NCI-H1417 (cell line): ENCODE data around the gene ASB12.
"Not testable (repeated sequence)": the region's sequence is repeated elsewhere in the genome, so short reads cannot be mapped to it uniquely, and the experiment has no call there.

Experiments
- DNase-seq, 3 experiments: peaks; one replicate each; lab custom pipeline; 2025; lab: John Stamatoyannopoulos, UW

The ASB12 gene, protein sequence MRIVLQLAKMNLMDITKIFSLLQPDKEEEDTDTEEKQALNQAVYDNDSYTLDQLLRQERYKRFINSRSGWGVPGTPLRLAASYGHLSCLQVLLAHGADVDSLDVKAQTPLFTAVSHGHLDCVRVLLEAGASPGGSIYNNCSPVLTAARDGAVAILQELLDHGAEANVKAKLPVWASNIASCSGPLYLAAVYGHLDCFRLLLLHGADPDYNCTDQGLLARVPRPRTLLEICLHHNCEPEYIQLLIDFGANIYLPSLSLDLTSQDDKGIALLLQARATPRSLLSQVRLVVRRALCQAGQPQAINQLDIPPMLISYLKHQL

DNA sequence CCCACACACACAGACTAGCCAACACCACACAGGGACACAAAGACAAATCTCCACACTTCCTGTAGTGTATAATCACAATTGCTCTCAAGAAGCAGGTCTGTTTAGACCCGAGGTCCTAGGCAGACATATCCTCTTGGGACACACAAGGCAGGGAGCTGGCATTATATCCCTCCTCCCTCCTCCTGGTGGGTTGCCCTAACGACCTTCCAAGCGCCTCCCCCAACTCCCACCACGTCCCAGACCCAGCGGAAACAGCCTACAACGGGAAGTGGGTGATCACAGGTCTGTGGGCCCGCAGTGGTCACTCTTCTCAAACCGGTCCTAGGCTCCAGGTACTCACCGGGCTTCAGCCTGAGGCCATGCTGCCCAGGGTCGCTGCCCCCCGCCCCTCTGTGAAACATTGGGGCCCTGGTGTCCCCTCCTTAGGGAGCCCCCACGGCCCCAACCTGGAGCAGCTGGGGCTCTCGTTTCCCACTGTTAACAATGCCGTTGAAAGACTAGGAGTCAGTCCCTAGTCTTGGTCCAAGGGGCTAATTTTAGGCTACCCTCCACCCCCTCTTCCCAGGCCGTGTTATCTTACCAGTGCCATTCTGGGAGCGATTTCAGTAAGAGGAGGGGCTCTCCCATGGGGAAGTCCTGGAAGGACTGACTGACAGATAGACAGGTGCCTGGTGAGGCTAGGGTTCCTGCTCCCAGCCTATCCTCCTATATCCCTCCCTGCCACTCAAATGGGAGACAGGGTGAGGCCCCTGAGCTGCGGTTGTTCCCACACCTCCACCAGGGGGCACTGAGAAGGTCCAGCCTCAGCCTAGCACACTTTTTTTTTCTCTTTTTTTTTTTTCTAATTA lies at the start of gene ASB12:
Gene ASB12 (minus strand): TSS at position 485 of the 848 bp plus-strand sequence. CDS start 4,957 bp downstream, outside the sequence.
- no peak for DNase-seq

DNA sequence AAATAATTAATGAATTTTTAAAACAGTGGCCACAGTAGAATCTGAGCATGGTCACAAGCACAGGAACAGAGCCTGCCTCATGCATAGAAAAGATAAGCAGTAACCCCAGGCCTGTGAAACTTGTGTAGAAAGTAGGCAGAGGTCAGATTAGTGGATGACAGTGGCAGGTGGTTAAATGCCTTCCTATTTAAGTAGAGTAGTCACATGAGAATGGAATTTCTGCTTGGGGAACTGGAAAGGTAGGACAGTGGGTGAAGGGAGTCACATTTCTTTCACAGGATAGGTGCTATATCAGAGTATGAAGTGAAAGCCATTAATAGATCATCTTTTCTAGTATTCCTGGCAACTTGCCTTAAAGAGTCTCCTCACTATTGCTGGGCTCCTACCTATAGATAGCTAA lies 34.9 kb upstream of the ASB12 start:
- DNase-seq = no peak

DNA sequence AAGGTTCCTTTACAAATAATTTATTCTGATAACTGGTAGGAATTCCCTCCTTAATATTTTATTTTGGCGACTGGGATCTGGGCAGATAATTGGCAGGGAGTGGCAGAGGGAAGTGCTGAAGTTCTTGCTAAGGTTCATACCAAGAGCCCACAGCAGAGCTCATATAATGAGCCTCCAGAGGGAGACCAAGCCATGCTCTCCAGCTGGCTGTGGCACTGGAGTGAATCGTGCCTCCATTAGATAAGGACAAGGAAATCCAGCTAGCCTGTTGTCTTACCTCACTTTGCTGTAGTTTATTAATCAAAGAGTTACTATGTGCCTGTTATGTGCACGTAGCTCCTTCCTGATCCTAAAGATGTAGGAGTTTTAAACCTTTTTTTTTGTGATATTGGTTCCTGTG lies 1.3 kb downstream of the ASB12 start:
- no peak for DNase-seq

DNA sequence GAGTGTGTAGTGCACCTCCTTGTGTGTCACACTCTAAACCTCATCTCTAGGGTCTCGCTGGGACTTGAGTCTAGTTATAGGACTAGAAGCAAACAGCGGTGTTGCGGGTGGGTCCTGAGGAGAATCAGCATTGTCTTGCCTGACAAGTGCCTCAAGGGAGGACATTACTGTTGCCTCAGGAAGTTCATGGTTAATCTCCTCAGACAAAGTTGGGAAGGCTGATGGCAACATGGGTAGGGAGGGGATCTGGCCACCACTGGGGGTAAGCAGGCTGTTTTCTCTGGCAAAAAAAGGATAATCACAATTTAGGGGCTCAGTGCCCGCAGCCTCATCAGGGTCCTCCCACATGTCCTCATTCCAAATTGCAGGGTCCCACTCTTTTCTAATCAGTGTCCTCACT lies 12.4 kb downstream of the ASB12 start:
- DNase-seq = no peak

DNA sequence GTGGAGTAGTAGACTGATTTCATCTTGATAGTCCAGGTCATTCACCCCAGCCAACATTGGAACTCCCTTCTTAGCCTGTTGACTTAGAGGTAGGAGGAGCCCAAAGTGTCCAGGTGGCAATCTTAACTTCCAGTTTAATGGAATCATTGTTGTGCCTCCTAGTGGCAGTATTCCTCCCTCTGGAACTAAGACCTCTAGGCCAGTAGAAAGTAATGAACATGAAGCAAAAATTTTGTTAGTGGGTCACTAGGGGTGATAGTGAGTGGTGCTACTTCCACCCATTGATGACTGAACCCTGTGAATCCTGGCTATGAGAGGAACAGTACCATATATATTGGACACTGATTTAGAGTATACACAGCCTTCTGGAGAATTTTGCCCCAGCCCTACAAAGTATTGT lies 16.4 kb downstream of the ASB12 start:
- DNase-seq = not testable (repeated sequence)

DNA sequence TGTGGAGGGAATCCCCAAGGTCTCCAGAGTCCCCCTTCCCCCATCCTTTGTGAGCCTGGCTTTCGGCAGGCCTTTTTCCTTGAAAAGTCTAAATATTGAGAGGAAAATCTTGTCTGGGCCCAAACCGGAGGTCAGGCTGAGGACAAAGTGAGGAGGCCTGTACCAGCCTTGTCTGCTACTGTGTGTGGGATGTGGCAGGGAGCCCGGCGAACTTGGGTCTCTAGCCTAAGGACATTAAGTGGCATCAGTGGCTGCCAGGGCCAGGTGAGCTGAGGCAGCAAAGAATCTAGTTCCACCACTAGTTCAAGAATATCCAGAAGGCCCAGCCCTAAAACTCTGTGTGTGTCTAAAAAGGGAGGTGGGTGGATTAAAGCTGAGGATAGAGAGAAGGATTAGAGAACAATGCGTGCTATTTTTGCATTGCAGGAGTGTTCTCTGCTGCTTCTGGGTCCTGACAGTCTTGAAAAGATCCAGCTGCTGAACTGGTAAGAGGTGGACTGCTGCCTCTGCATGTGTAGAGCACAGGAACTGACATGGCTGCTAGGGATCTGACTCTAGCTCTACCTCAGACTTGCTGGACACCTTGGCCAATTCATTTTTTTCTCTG lies 23.7 kb downstream of the ASB12 start:
- DNase-seq = peak in 1 of 3 experiments; percentile 41

DNA sequence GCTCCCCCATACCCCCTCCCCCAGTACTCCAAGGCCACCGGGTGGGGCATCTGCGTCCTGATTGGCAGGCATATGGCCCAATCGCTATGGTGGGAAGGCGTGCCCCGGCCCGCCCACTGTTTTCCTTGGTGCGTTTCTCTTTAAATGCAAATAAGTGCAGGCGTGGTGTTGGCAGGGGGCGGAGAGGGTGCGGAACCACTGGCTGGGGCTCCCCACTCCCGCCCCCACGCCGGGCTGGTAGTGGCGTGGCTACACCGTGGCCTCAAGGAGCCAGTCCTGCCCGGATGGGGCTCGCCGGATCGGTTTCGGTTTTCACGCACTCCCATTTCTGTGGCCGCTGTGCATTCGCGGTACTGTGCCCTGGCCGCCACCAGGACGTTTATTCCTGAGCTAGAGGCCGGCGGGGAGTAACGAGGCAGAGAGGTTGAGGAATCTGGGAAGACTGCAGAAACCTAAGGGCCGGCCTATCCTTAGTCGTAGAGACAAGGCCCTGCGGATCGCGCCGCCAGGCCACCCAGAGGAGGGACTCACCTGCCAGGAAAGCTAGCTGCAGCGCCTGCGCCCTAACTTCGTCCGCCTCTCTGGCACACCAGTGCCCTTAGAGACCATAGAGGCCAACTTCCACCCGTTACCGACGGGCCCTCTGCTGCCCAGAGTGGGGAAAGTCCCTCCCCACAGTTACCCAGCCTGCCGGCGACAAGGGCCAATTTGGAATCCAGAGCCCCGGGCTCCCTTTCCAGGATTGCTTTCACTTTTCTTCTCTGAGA lies 24.5 kb downstream of the ASB12 start:
- DNase-seq = peak; percentile 82 to 97 (median 95)

DNA sequence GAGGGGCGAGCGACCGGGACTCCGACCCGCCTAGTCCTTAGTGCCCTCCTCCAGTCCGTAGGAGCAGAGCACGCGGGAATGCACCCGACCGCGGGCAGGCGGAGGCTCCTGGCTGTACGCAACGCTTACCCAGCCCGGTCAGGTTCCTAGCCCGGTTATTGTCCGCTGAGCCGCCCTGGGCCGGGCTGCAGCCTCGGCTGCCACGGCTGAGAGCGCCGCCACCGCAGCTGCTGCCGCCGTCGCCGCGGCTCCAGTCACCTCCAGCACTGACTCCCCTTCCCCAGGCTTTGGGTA lies 25.0 kb downstream of the ASB12 start, which contains the start of gene AMER1:
Gene AMER1 (minus strand): TSS at position 268 of the 294 bp plus-strand sequence. CDS start 12,422 bp downstream, outside the sequence.
- DNase-seq = no peak

DNA sequence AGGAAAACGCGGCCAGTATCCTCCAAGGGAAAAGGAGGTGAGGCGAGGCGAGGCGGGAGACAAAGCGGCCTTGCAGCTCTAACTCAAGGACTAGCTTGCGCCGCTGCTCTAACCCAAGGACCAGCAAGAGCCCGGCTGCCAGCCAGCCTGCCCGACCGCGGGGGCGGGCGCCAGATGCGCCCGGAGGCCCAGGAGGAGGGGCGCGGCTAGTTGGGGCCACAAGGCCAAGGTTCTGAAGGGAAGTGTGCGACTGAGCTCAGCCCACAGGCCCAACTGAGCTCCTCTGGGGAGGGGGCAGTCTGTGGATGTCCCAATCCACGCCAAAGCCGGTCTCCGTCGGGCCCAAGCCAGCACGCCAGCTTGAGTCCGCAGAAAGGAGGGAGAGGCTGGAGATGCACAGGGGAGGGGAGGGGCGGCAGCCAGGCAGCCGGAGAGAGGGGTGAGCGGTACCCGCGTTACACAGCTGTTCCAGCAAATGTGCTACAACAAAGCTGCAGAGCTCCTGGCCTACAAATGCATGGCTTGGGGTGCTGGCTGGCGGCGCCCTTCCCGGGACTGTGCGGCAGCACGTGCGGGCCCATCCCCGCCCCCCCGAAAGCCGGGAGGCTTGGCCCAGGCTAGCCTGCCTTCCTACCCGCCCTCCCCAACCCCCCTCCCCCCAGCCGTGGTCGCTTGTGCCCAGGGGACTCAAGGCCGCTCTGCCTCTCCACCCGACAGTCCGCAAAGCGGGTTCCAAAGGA lies 25.5 kb downstream of the ASB12 start:
- peak in 2 of 3 experiments; percentile 69 to 71 for DNase-seq

DNA sequence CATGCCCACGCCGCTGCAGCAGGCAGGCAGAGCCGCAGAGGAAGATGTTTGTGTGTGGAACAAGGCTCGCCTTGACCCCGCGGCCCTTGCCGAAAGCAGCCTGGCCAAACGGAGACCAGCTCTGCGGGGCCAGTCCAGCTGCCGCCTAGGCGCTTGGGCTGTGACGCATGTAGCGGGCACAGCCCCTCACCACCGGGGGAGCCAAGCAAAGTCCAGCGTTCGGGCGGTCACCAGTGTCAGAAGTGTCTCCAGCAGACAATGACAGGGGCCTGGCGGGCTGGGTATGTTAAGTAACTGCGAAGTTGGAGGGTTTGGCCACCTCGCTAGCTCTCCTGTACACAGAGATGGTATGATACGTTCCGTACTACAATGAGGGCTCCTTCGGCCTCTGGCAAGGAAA lies 26.2 kb downstream of the ASB12 start:
- DNase-seq = peak in 1 of 3 experiments; percentile 63

DNA sequence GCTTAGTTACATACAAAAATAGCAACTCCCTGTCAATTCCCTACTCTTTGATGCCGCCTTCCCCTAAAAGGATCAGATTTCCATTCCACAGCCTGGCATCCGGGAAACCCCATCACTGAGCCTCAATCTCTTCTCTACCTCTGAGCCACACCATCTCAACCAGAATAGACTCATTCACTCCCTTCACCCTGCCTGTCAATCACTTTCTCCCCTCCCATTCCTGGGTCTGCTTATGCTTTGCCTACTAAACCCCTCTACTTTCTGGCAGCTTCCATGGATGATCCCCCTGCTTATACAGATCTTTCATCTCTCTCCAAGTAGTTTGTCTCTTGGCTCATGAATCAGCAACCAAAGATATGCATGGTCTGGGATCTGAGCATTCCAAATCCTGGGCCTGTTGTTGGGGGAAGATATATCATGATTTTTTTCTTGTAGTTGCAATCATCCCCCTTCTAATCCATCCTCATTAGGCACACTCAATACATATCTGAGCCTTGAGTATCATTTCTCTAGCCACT lies 27.5 kb downstream of the ASB12 start:
- no peak for DNase-seq

DNA sequence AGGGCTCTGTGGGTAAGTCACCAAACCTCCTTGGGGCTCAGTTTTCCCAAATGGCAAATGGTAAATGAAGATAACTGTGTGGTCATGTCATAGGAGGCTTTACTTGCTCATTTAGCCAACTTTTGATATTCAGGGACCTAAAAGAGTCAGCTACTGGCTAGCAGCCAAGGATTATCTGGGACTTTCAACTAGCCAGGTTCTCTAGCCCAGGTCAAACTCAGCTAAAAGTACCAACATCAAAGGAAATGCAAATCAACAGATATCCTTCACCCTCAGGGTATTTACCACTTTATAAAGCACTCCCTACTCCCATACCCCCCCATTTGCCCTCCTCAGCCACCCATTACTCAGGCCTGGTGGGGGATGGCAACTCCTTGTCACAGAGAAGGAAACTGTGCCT lies 32.4 kb downstream of the ASB12 start:
- DNase-seq = no peak

DNA sequence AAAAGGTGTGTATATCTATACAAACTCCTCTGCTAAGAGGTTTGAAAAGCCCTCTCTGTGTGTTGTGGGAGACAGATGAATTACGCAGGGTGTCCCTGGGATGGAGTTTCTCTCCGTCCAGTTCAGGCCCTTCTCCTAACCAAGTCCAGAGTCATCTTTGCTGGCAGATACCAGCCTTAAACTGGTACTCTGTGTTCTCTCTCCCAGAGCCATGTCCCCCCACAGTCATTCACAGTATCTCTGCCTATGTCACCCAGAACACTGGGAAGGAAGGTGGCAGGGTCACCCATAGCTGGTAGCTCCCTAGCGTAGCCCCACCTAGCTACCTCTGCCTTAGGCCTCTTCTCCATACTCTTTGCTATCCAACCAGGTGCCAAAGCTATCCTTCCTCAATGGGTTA lies 33.8 kb downstream of the ASB12 start:
- DNase-seq = no peak

DNA sequence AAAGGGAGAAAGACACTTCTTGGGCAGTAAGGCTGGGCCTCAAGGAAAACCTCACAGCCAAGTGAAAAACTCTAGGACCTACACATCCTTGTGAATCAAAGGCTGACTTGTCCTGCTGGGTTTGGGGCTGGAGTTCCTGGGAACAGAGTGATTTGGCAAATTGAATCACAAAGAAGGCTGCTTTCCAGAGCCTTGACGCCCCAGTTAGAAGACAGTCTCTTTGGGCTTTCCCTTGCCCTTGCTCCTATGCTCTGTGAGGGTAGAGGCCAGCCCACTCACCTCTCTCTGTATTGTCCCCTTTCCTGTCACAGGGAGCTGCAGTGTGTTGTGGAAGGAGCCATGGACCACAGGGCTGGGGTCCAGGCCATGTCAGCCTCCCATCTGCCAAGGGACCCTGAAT lies 34.5 kb downstream of the ASB12 start:
- no peak for DNase-seq

DNA sequence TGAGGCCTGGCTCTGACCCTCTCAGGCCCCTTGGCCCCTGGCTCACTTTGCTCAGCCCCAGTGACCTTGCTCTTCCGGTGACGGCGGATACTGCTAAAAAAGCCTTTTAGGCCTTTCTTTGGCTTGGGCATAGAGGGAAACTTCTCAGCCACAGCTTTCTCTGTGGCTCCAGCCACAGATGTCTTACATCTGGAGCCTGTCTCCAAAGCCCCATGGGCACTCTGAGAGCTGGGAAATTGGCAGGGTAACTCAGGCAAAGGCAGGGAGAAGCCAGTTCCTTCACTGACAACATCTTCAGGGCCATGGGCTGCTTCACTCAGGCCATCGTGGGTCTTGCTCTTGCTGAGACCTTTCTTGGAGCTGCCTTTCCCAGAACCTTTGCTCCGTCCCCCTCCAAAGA lies 37.7 kb downstream of the ASB12 start:
- no peak for DNase-seq

DNA sequence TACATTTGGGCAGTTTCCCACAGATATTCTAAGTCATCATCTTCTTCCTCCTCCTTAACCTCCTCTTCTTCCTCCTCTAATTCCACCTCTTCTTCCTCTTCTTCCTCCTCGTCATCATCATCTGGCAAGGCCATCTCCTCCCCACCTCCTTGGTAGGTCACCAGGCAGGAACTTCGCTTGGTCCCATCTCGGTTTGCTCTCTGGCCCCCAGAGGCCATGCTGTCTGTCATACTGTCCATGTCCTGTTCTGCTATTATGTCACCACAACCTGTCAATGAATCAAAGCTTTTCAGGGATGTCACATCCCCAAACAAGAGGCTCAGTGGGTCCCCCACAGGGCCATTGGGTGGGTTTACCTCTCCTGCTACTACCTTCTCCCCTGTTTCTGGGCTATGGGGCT lies 38.4 kb downstream of the ASB12 start:
- DNase-seq = no peak

DNA sequence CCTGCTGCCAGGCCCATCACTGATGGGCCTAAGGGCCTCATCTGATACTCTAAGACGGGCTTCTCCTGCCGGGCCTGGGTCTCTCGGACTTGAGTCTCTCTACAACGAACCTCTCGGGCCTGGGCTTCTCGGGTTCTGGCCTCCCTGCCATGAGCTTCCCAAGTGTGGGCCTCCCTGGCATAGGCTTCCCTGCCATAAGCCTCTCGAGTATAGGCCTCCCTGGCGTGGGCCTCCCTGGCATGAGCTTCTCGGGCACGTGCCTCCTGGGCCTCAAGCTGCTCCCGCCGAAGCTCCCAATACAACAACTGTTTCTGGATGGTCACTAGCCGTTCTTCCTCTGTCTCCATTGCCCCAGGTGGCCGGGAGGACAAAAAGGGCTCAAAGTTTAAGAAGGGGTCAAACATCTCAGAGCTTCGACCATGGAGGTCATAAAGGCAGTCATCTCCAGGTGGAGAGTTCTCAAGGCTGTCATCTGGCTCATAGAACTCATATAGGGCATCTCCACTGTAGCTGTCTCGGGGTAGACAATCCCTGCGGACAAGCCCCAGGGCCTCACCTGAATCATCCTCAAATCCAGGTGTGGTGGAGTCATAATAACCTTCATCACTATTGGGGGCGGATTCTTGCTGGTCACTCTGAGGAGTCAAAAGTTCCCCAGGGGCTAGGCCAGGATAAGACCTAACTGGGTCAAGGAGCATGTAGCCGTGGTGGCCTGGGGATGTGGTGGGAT lies 39.0 kb downstream of the ASB12 start:
- no peak for DNase-seq

DNA sequence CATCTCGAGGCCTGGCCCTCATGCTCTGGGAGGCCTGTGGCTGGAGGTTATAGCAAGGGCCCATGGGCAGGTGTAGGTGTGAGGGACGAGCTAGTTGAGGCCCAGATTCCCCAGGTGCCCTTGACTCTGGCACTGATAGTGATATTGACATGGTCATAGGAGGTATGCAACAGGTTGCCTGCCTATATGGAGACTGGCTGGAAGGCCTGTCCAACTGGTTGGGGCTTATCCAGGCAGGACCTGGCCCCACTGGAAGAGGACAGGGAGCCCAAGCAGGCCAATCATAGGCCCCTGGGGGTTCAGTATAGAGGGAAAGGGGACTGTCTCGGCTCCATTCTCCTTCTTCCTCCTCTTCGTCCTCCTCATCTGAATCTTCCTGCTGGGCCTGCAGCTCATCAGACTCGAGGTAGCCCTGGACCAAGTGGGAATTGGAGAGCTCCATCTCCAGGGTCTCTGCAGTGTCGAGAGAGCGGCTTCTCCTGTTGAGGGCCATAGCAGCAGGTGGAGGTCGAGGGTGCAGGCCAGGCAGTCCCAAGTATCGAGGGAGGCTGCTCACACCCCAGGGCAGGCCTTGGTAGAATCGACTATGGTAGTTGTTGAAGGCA lies 40.2 kb downstream of the ASB12 start:
- DNase-seq = no peak

DNA sequence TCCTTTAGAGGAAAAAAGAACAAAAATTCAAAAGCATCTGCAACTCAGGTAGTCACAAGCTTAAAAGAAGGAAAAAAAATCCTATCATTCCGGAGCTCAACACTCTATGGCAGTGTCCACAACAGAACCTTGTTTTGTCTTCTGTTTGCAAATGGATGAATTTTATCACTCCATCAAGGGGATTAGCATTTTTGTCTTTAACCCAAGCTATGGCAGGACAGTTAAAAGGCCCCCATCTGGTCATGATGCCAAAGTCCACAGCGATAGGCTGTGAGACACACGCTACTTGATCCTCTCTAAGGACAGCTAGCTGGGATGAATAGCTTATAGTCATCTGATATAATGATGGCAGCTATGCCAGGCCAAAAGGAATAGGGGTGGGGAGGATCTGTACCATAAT lies 41.5 kb downstream of the ASB12 start:
- DNase-seq = no peak

DNA sequence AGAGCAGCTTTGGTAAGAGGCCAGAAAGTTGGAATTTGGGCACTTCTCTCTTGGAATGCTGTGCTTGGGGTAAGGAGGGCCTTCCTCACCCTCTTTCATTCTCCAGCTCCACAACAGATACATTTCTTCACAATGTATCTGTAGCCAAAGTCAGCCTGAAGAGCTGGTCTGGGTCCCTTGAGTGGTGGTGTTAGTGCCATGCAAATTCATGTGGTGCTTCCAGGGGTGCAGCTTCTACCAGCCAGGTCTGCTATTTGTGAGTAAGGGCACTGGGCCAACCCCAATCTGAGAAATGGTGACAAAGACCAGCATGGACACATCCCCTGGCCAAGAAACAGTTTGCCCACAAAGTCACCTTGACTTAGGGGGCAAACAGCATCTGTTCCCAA lies 42.7 kb downstream of the ASB12 start:
- no peak for DNase-seq
